ENCODE results near the gene ARHGAP44. TPM values are rescaled to one million over a fixed set of nuclear protein-coding genes. Genes with fewer than 3 reads are reported as not detected.
A peak's percentile ranks its signal among the peaks of the same experiment; 100 is the strongest.

ARHGAP44 gene
- total and polyA plus RNA-seq, 2 donors (not counting 1 experiment from before 2014, with no cell fraction given), result 0.78 to 11.6 TPM

DNA sequence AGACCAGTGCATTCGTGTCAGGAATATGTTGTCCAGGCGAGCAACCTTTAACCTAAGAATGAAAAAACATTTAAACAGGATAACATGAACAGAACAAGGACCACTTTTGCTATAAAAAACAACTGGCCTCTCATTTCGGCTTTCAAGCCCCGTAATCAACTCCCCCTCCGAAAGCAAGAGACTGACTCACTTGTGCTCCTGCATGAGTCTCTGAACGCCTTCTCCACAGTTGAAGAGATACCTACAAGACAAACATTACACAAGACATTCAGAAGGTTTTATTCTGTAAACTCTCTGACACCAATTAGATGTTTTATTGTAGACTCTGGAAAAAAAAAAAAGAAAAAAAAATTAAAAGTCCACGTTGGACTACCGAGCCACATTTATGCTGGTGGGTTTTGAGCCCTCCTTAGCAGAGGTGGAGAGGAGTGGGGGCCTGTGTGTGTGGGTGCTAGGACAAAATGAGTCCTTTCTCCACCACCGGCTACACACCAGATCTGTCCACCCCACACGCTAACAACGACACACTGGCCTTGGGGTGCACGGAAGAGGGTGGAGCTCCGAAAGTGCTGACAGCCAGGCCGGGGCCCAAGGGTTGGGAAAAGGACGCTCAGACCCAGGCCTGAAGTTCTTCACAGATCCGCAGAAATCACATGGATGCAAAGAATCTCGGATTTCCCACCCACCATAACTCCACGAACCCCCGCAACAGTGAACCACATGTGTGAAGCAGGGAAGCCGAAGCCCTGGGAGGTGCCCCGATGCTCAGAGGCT, 227.8 kb downstream of the ARHGAP44 start:
- WGBS (ENCODE audit: insufficient coverage), result 15% methylated on average over 15 of the region's 21 CpGs
- Histone ChIP-seq H3K9me3 (ENCODE audit: control extremely low read depth in 1 of 3, control insufficient read depth in 2 of 3, insufficient read depth in 1 of 3, low read length in 2 of 3) (no peaks in the 10 kb centered on the region), H3K36me3 (replicated peaks in 1 of 2; ENCODE audit: control extremely low read depth in 1 of 2, control insufficient read depth in 1 of 2, extremely low read depth in 1 of 2, insufficient read depth in 2 of 2, low read length in 1 of 2) (peaks cover 17 to 39% of the 10 kb centered on the region in 2 experiments), H3K27ac (ENCODE audit: low read length in 2 of 2) (peak overlapping the region; percentile 69 to 80), H3K4me2 (replicated peaks; ENCODE audit: low read depth, low read length, poor library complexity, severe bottlenecking) (peak overlapping the region; percentile 86), H3K4me3 (ENCODE audit: control extremely low read depth in 1 of 5, extremely low read depth in 1 of 5, insufficient read depth in 1 of 5, low read depth in 2 of 5, low read length in 4 of 5) (peak overlapping the region; percentile 62 to 85 (median 75)), H3K79me2 (ENCODE audit: control insufficient read depth, insufficient read depth, low read length) (peaks cover 28% of the 10 kb centered on the region), H3K4me1 (ENCODE audit: control insufficient read depth in 2 of 2, insufficient read depth in 2 of 2, low read length in 2 of 2) (peaks cover 12 to 13% of the 10 kb centered on the region in 2 donors), H3K9ac (ENCODE audit: low read length) (peak overlapping the region; percentile 73), H2AFZ (ENCODE audit: insufficient read depth, low read depth, low read length, poor library complexity, severe bottlenecking) (peak overlapping the region; percentile 83), H4K20me1 (ENCODE audit: control insufficient read depth, insufficient read depth, low read length, poor library complexity, severe bottlenecking) (no peaks in the 10 kb centered on the region), H3K27me3 (replicated peaks in 1 of 4; ENCODE audit: control extremely low read depth in 1 of 4, control insufficient read depth in 3 of 4, insufficient read depth in 4 of 4, low read length in 3 of 4) (no peaks in the 10 kb centered on the region)
- no peaks in the 10 kb centered on the region for H3K9me3 Mint-ChIP-seq (ENCODE audit: insufficient read depth)
- POLR2A ChIA-PET, result interaction anchor here (0.9 kb wide), 1 partner anchor 13 kb away, joined by 3 read pairs; no protein-coding TSS in a partner anchor
- H3K27me3 Mint-ChIP-seq, result no peaks in the 10 kb centered on the region
- intact Hi-C loops (cut with micrococcal nuclease), result loop anchor here (5.0 to 10.0 kb wide), 3 partner anchors 232 to 915 kb away; partner anchors contain the start of gene ARHGAP44
- peaks cover 20% of the 10 kb centered on the region for H3K4me1 Mint-ChIP-seq
- H3K27ac Mint-ChIP-seq, result peak overlapping the region; percentile 91
- CTCF ChIA-PET, result interaction anchor here (2.9 to 9.3 kb wide), 2 partner anchors 13 to 14 kb away, joined by 19 to 180 read pairs; no protein-coding TSS in a partner anchor
- no peak for TF ChIP-seq EZH2 (IDR thresholded peaks at IDR 0.05; ENCODE audit: borderline replicate concordance, insufficient read depth, low read depth, low read length, poor library complexity, severe bottlenecking)
- TF ChIP-seq, protein P1, sequence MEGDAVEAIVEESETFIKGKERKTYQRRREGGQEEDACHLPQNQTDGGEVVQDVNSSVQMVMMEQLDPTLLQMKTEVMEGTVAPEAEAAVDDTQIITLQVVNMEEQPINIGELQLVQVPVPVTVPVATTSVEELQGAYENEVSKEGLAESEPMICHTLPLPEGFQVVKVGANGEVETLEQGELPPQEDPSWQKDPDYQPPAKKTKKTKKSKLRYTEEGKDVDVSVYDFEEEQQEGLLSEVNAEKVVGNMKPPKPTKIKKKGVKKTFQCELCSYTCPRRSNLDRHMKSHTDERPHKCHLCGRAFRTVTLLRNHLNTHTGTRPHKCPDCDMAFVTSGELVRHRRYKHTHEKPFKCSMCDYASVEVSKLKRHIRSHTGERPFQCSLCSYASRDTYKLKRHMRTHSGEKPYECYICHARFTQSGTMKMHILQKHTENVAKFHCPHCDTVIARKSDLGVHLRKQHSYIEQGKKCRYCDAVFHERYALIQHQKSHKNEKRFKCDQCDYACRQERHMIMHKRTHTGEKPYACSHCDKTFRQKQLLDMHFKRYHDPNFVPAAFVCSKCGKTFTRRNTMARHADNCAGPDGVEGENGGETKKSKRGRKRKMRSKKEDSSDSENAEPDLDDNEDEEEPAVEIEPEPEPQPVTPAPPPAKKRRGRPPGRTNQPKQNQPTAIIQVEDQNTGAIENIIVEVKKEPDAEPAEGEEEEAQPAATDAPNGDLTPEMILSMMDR (IDR thresholded peaks at IDR 0.05), result no peak
- ATAC-seq (ENCODE audit: low read depth), result no peak
- DNase-seq, result no peak
- peak overlapping the region; percentile 97 for H3K4me3 Mint-ChIP-seq

All from B cell (primary cell).